NCI-H526 (cell line): ENCODE measurements around the gene HELZ.
"Not testable (repeated sequence)": the region's sequence is repeated elsewhere in the genome, so short reads cannot be mapped to it uniquely, and the experiment has no call there.

Experiments
- DNase-seq, 2 experiments: peaks; one replicate each; lab custom pipeline; 2025; lab: John Stamatoyannopoulos, UW

HELZ gene

DNA sequence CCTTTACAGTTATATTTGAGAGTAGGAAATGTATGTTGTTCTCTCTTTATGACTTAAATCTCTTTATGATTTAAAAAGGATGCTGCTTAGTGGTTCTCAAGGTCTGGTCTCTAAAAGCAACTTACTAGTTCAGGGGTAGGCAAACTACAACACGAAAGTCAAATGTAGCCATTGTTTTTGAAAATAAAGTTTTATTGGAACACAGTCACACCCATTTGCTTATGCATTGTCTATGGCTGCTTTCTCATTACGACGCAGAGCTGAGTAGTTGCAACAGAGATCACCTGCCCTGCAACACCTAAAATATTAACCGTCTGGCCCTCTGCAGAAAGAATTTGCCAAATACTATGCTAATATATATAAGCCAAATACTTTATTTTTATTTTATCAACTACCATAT lies 58.2 kb downstream of the HELZ start:
- no peak for DNase-seq

DNA sequence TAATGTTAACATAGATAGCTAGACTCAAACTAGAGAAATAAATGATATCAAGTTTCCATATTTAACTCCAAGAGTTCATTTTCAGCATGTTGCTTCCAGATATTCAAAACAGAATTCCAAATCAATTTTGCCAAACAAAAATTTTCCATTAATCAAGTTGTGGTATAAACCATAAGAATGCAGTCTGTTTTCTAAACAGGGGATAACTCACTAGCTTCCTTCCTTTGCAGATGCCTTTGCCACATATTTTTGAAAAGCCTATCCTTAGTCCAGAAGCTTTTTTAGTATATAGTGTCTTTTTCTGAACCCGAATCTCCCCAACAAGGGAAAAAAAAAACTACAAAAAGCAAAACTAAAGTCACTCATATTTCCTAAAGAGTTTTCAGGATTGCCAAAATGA lies 61.5 kb downstream of the HELZ start:
- no peak for DNase-seq

DNA sequence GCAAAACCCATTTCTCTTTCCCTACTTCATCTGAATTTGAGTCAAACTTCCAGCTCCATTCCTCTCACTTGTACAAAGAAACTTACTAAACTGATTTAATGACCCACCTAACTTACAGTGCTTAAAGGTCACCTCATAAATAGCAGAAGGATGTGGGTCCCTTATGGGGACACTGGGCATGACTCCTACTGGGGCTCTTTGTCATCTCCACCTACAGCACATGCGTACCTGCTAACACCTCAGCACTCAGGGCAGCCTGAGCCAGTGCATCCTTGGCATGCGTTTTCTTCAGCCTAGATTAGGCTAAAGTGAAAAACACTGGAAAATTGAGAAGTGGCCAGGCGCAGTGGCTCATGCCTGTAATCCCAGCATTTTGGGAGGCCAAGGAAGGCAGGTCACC lies 63.2 kb downstream of the HELZ start:
- no peak for DNase-seq

DNA sequence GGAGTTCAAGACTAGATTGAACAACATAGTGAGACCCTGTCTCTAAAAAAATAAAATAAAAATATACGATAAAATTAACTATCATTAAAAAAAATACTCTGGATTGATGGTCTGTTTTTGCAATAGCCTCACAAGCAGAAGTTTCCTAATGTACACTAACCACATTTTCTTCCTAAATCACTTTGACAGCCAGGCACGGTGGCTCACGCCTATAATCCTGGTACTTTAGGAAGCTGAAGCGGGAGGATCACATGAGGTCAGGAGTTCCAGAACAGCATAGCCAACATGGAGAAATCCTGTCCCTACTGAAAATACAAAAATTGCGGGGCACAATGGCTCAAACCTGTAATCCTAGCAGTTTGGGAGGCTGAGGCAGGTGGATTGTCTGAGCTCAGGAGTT lies 64.7 kb downstream of the HELZ start:
- DNase-seq = no peak

DNA sequence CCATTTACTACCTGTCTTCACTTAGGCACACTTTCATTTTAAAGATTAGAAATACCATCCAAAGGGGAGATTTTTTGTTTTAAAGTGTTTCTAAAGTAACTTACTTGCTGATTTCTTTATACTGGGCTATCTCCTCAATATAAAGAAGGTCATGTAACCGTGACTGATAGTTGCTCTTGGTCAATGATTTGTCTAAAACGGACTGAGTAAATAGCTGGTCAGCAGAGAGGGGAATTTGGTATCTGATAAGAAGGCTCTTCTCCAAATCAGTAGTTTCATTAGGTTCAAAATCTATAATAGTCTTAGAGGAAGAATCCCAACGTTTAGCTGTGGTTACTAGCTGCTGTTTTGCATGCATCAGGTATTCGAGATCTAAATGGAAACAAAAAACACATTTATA lies 66.4 kb downstream of the HELZ start:
- no peak for DNase-seq

DNA sequence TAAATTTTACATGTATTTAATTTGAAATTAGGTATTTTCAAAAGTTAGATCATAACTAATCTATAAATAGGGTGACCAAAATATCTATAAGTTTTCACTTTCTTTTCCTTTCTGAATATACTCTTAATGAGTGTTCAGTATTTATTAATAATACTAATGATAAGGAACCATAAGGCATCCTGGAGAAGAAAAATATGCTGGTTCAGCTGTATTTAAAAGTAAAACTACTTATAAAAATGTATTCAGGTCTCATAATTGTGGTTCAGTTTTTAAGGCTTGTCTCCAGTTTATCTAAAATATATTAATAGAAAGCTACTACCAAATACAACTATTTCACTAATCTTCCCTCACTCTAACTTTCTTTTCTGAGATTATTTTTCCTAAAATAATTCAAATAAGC lies 67.3 kb downstream of the HELZ start:
- DNase-seq = no peak

DNA sequence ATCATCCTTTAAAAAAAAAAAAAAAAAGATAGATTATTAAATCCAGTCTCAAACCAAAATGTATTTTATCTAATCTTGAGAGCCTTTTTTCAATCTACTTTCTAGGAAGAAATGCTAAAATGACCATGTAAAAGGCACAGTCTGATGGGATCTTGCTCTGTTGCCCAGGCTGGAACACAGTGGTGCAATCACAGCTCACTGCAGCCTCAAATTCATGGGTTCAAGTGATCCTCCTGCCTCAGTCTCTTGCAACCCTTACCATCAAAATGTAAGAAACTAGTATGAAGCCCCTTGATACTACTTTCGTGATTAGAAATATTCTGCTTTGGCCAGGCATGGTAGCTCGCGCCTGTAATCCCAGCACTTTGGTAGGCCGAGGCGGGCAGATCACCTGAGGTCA lies 70.8 kb downstream of the HELZ start:
- no peak for DNase-seq

DNA sequence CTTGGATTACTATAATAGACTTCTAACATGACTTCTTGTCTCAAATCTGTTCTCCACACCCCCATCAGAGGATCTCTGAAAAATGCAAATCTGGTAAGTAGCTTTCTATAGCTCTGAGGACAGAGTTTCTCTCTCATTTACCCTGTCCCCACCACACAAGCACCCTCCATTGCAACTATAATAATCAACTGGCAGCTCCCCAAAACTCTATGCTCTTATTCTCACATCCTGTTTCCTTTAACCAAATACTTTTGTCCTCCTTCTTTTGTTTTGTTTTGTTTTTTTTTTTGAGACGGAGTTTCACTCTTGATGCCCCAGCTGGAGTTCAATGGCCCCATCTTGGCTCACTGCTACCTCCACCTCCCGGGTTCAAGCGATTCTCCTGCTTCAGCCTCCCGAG lies 73.4 kb downstream of the HELZ start:
- DNase-seq = no peak

DNA sequence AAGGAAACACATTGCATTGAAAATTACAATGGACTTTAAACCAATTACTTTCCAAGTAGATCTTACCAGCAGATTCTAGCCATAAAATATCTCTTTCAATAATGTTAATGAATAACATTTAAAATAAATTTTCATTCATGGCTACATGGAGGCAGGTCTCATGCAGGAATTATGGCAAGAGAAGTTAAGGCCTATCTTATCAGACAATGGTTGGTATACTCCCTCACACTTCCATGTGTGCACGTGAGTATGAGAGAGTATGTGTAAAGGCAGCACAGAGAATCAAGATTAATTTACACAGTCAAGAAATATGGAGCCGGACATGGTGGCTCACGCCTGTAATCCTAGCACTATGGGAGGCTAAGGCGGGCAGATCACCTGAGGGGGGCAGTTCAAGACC lies 76.5 kb downstream of the HELZ start:
- no peak for DNase-seq

DNA sequence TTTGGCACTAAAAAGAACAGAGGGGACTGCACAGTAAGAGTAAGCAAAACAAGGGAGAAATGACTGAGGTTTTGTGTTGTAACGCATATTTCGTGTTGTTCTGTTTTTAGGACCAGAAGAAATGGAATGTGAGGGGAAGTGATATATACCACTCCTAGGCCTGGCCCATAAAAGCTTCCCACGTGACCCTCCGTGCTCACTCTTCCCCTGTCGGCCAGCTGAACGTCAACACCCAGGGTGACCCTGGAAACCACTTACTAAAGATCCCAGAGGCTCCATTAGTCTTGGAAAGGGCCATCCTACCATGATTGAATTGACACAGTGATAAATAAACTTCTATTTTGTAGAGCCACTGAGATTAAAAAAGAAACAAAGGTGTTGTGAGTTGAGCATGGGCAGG lies 79.8 kb downstream of the HELZ start:
- DNase-seq = no peak

DNA sequence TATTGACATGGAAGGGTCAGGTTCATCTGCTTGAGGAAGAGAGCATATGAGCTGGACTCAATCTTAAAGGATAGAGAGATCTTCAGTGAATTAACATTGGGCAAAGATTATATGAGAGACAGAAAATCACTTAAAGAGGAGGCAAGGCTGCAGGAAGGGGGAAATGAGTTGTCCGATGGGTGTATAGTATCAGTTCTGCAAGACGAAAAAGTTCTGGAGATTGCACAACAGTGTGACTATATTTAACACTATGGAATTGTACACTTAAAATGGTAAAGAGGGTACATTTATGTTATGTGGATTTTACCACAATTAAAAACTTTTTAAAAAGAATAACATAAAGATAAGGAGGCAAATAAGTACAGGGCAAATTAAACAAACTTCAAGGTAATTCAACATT lies 80.7 kb downstream of the HELZ start:
- no peak for DNase-seq

DNA sequence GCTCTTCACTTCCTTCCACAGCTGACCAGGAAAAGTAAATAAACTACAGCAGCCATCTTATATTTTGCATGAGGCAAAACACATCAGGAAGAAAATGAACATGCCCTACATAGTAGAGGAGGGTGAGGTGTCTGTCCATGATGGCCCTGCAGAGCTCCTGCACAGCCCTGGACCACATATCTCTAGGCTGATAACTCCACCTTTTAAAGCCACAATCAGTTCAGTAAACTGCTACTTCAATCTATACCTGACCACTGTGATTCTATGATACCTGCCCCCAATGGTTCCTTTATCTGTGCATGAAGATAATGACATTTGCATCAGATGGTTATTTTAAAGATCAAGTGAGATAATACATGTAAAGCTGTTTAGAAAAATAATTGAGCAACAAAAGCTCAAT lies 82.2 kb downstream of the HELZ start:
- peak in 1 of 2 experiments; percentile 29 for DNase-seq

DNA sequence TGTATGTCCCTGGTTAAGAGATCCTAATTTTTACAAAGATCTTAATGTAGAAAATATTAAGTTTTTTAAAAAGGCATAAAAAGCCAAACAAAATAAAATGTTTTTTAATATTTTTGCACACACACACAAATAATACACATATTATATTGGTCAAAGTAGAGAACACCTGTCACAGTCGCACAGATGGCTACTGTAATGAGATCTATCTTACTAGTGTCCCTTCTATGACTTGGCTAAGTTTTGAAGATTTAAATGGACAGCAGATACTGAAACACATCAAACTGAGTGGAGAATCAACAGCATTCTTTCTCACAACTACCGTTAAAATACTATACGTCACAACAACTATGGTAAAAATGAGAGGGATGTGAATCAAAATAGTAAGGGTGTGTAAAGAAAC lies 83.4 kb downstream of the HELZ start:
- DNase-seq = no peak

DNA sequence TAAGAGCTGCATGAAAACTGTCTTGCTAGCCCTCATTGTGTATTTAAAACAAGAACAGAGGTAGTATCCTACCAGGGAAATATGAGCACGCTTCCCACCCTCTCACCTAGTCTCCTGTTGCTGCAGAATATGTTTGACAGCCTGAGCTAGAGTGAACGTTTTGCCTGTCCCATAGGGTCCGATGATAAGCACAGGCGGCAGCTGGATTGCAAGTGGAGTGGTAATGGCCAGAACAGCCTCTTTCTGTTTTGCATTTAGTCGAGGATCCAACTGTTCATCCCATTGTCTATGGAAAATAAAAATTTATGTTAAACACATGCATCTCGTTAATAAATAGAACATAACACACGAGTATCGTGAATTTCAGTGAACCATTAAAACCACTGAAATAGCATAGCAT lies 84.2 kb downstream of the HELZ start:
- DNase-seq = peak; percentile 28 to 69

DNA sequence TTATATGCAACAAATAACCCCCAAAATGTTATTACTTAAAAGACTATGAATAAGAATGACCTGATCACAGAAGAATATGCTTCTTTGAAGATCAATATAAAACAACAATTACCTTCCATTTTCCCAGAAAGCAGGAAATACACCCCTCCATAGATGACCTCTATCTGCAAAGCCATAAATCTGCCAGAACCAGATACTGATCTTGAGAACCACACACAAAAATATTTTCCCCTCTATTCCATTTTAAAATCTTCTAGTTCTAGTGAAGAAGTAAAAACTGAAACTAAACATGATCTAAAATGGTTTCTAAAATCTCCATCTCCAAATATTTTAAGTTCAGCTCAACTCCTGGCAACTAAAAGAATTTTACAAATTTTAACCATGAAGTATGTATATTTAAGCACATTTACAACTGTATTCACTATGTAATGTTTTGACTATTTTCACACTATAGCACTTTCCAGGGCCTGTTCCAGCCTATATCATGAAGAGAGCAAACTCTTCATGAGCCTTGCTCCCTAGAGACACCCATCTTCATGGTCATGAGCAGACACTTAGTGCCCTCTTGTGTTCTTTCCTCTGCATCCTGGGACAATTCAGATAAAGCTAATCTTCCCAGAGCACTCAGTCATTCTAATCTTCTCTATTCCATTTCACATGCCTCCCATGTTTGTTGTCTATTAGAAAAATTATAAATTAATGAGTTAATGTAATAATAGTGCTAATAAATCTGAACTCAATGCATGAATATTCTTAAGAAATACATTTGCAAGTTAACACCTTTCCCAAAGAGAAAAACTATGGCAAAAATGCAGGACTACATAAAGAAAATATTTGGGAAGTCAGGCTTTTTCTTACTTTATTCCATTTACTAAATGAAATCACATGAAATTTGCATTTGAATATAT lies 87.0 kb downstream of the HELZ start:
- DNase-seq = peak in 1 of 2 experiments; percentile 46

DNA sequence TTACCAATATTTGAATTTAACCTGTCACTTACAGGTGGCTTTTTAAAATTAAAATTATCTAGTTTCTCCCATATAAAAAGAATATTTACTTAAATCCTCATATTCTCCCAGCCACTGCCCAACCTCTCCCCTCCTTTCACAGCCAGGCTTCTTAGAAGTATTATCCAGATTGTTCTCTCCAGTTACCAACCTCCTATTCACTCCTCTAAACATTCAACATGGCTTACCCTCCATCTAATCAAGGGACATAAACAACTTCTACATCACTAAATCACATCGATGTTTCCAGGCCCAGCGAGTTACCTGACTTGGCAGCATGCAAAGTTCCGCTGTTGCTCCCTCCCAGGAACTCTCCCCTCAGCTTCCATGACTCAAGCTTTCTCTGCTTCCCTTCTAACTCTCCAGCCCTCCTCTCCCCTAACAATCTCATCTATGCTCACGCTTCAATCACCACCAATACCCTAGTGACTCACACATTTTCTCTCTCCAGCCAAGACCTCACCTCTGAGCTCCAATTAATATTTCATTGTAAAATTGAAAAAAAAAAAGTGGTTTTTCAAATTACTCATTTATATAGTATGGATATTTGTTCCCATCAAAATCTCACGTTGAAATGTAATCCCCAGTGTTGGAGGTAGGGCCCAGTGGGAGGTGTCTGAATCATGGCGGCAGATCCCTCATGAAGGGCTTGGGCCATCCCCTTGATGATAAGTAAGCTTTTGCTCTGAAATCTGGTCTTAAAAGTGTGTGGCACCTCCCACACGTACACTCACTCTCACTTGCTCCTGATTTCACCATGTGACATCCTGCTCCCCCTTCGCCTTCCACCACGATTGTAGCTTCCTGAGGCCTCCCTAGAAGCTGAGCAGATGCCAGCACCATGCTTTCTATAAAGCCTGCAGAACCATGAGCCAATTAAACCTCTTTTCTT lies 88.5 kb downstream of the HELZ start:
- DNase-seq = no peak

DNA sequence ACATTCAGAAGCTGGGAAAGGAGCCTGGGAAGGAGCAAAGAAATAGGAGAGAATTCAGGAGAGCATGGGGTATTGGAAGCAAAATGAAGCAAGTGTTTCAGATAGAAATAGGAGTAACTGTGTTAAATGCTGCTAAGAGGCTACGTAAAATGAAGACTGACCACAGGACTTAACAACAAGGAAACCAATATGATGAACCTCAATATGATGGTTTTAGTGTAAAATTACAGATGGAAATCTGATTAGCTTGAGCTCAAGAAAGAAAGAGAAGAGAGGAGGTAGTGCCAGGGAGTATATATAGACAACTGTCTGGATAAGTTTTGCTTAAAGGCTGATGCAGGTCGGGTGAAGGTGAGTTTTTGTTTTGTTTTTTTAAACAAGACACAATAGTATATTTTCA lies 92.2 kb downstream of the HELZ start:
- no peak for DNase-seq

DNA sequence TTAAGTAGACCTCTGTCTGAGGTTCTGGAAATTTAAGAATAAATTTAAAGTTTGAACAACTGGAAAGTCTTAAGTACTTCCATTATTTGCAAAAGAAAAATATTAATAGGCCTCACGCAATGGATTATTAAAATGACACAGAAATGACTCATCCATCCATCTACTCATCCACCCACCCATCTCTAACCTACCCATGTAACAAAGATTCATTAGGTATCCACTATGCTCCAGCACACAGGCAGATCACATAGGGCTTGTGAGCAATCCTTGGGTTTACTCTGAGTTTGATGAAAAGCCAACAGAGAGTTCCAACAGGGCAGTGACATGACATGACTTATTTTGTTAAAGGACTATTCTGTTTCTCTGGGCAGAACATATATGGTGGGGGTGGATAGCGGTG lies 93.3 kb downstream of the HELZ start:
- no peak for DNase-seq

DNA sequence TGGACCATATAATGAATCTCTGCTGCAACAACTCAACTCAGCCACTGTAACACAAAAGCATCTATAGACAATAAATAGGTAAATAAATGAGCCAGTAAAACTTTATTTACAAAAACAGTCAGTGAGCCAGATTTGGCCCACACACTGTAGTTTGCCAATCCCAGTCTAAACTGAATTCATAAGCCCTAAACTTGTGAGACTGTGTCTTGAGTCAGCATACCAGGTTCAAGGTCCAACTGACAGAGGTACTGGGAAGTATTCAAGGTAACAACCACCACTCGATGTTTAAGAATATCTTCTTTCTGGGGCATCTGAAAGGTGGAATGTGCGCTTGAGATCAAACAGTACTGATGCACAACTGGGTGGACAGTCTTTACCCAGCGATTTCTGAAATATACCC lies 94.2 kb downstream of the HELZ start:
- no peak for DNase-seq

DNA sequence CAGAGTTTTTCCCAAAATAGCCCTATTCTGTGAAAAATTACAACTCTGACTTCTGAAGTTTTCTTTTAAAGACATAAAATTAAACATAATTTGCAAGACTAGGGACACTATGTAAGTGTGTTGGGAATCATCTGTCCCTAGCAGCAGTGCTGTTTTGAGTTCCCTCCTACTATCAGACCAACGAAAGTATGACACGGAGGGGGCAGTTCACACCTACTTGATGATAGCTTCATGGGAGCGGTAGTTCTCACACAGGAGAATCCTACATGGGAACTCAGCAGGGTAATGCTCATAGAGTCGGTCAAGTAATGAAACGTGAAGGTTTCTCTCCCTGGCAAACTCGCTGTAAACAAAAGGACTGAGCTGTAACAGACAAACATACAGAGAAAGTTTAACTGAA lies 96.6 kb downstream of the HELZ start:
- no peak for DNase-seq

DNA sequence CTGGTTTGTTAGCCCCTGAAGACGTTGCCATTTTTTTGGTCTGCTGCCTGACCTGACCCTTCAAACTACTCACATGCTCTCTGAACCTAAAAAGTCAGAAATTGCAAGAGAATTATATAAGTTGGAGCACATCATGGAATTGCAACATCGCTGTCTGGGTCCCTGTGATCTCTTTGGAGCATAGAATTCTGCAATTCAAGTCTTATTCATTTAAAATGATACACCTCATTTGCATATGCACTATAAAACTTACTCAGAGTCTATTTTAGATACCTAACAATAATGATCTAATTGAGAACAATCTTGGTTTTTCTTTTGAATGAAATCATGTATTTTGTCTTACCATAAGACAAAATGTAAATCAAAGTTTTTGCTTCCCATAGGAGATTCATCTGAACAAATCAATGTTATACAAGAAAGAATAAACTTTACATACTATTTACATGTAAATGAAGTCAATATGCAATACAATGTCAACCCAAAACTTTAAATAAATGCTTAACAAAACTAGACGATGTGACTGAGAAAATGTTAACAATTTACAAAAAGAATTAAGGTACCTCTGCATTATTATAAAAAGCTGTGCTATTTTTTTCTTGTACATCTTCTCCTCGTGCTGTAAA lies 99.7 kb downstream of the HELZ start:
- no peak for DNase-seq

DNA sequence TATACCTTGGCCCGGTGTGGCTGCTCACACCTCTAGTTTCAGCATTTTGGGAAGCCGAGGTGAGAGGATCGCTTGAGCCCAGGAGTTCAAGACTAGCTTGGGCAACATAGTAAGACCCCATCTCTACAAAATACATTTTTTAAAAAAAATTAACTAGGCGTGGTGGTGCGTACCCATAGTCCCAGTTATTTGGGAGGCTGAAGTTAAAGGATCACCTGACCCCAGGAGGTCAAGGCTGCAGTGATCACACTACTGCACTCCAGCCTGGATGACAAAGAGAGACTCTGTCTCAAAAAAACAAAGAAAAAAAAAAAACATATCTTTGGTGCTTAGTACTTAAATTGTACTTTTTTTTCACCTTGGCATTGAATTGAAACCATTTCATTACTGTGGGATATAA lies 101.7 kb downstream of the HELZ start:
- no peak for DNase-seq

DNA sequence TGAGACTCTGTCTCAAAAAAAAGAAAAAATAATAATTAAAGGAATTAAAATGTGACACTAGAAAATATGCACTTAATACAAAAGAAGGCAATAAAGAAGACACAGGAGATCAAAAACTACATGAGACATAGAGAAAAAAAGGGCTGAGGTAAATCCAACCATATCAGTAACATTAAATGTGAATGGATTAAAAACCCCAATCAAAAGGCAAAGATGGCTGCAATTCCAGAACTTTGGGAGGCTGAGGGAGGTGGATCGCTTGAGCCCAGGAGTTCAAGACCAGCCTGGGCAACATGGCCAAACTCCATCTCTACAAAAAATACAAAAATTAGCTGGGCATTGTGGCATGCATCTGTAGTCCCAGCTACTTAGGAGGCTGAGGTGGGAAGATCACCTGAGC lies 103.0 kb downstream of the HELZ start:
- DNase-seq = not testable (repeated sequence)
